ENCODE measurements around the gene CCL13.
A peak's percentile ranks its signal among the peaks of the same experiment; 100 is the strongest.

The CCL13 gene

GRCh38 chr17:34361478-34362061, 5.3 kb downstream of the CCL13 start:
- Histone ChIP-seq H3K4me3 (ENCODE audit: low read length) (no peak overlapping the region), H3K27ac (ENCODE audit: low read length) (no peak overlapping the region), H3K36me3 (ENCODE audit: control insufficient read depth, insufficient read depth, low read length) (no peaks in the 10 kb centered on the region), H3K4me1 (ENCODE audit: control insufficient read depth, insufficient read depth, low read length) (no peaks in the 10 kb centered on the region; the same call in 1 of the 2 replicates), H3K27me3 (ENCODE audit: control insufficient read depth, insufficient read depth, low read length) (no peaks in the 10 kb centered on the region), H3K9me3 (ENCODE audit: control insufficient read depth, insufficient read depth, low read length) (no peaks in the 10 kb centered on the region)
- peak; percentile 93 for DNase-seq (ENCODE audit: low read depth, low spot score)
- WGBS (ENCODE audit: insufficient coverage, insufficient read length): no CpG with 5 or more reads among the region's 8 CpGs

GRCh38 chr17:34363183-34363661, 6.9 kb downstream of the CCL13 start, which contains the start of gene CCL1:
TSS of gene CCL1 (minus strand) at chr17:34363233. CDS start at chr17:34363161, 72 bp downstream.
- no peaks in the 10 kb centered on the region for H3K27me3 ChIP-seq (ENCODE audit: control insufficient read depth, insufficient read depth, low read length)
- no peaks in the 10 kb centered on the region for H3K9me3 ChIP-seq (ENCODE audit: control insufficient read depth, insufficient read depth, low read length)
- H3K27ac ChIP-seq (ENCODE audit: low read length): no peak within 1 kb of the TSS
- H3K4me3 ChIP-seq (ENCODE audit: low read length): no peak within 1 kb of the TSS
- WGBS (ENCODE audit: insufficient coverage, insufficient read length): no CpG with 5 or more reads among the region's 5 CpGs
- no peaks in the 10 kb centered on the region for H3K36me3 ChIP-seq (ENCODE audit: control insufficient read depth, insufficient read depth, low read length)
- DNase-seq (ENCODE audit: low read depth, low spot score): no peak
- peaks cover 1% of the 10 kb centered on the region for H3K4me1 ChIP-seq (ENCODE audit: control insufficient read depth, insufficient read depth, low read length)

GRCh38 chr17:34364751-34365150, 8.5 kb downstream of the CCL13 start:
- no peaks in the 10 kb centered on the region for H3K9me3 ChIP-seq (ENCODE audit: control insufficient read depth, insufficient read depth, low read length)
- no peak overlapping the region for H3K27ac ChIP-seq (ENCODE audit: low read length)
- no peaks in the 10 kb centered on the region for H3K27me3 ChIP-seq (ENCODE audit: control insufficient read depth, insufficient read depth, low read length)
- H3K36me3 ChIP-seq (ENCODE audit: control insufficient read depth, insufficient read depth, low read length): no peaks in the 10 kb centered on the region
- peaks cover 2% of the 10 kb centered on the region for H3K4me1 ChIP-seq (ENCODE audit: control insufficient read depth, insufficient read depth, low read length)
- DNase-seq (ENCODE audit: low read depth, low spot score): no peak
- WGBS (ENCODE audit: insufficient coverage, insufficient read length): no CpG with 5 or more reads among the region's 2 CpGs
- H3K4me3 ChIP-seq (ENCODE audit: low read length): no peak overlapping the region

- H3K9me3 ChIP-seq (ENCODE audit: control insufficient read depth, insufficient read depth, low read length): no peaks in the 10 kb centered on the region
- H3K36me3 ChIP-seq (ENCODE audit: control insufficient read depth, insufficient read depth, low read length): no peaks in the 10 kb centered on the region
- no peak overlapping the region for H3K4me3 ChIP-seq (ENCODE audit: low read length)
- no CpG with 5 or more reads among the region's 2 CpGs for WGBS (ENCODE audit: insufficient coverage, insufficient read length)
- H3K27ac ChIP-seq (ENCODE audit: low read length): no peak overlapping the region
- H3K4me1 ChIP-seq (ENCODE audit: control insufficient read depth, insufficient read depth, low read length): peaks cover 3% of the 10 kb centered on the region
- no peak for DNase-seq (ENCODE audit: low read depth, low spot score)
- H3K27me3 ChIP-seq (ENCODE audit: control insufficient read depth, insufficient read depth, low read length): no peaks in the 10 kb centered on the region
These were observed 9.1 kb downstream of the CCL13 start for GRCh38 chr17:34365340-34365739.

- H3K36me3 ChIP-seq (ENCODE audit: control insufficient read depth, insufficient read depth, low read length): no peaks in the 10 kb centered on the region
- peaks cover 3% of the 10 kb centered on the region for H3K4me1 ChIP-seq (ENCODE audit: control insufficient read depth, insufficient read depth, low read length)
- H3K27me3 ChIP-seq (ENCODE audit: control insufficient read depth, insufficient read depth, low read length): no peaks in the 10 kb centered on the region
- no peak for DNase-seq (ENCODE audit: low read depth, low spot score)
- no peak overlapping the region for H3K4me3 ChIP-seq (ENCODE audit: low read length)
- no peaks in the 10 kb centered on the region for H3K9me3 ChIP-seq (ENCODE audit: control insufficient read depth, insufficient read depth, low read length)
- WGBS (ENCODE audit: insufficient coverage, insufficient read length): no CpG with 5 or more reads among the region's 1 CpG
- H3K27ac ChIP-seq (ENCODE audit: low read length): no peak overlapping the region
These were observed 9.7 kb downstream of the CCL13 start for GRCh38 chr17:34366010-34366409.

- WGBS (ENCODE audit: insufficient coverage, insufficient read length): no CpG with 5 or more reads among the region's 4 CpGs
- Histone ChIP-seq H3K4me3 (ENCODE audit: low read length) (no peak overlapping the region), H3K27me3 (ENCODE audit: control insufficient read depth, insufficient read depth, low read length) (no peaks in the 10 kb centered on the region), H3K36me3 (ENCODE audit: control insufficient read depth, insufficient read depth, low read length) (no peaks in the 10 kb centered on the region), H3K9me3 (ENCODE audit: control insufficient read depth, insufficient read depth, low read length) (no peaks in the 10 kb centered on the region), H3K27ac (ENCODE audit: low read length) (no peak overlapping the region), H3K4me1 (ENCODE audit: control insufficient read depth, insufficient read depth, low read length) (peaks cover 3% of the 10 kb centered on the region)
- no peak for DNase-seq (ENCODE audit: low read depth, low spot score)
These were observed 10.3 kb downstream of the CCL13 start for GRCh38 chr17:34366529-34367107.

GRCh38 chr17:34367486-34368195, 11.4 kb downstream of the CCL13 start:
- WGBS (ENCODE audit: insufficient coverage, insufficient read length): no CpG with 5 or more reads among the region's 9 CpGs
- H3K4me3 ChIP-seq (ENCODE audit: low read length): no peak overlapping the region
- peaks cover 3% of the 10 kb centered on the region for H3K4me1 ChIP-seq (ENCODE audit: control insufficient read depth, insufficient read depth, low read length)
- H3K9me3 ChIP-seq (ENCODE audit: control insufficient read depth, insufficient read depth, low read length): no peaks in the 10 kb centered on the region
- no peak overlapping the region for H3K27ac ChIP-seq (ENCODE audit: low read length)
- no peaks in the 10 kb centered on the region for H3K27me3 ChIP-seq (ENCODE audit: control insufficient read depth, insufficient read depth, low read length)
- H3K36me3 ChIP-seq (ENCODE audit: control insufficient read depth, insufficient read depth, low read length): no peaks in the 10 kb centered on the region
- DNase-seq (ENCODE audit: low read depth, low spot score): no peak

GRCh38 chr17:34368196-34368945, 12.1 kb downstream of the CCL13 start:
- H3K27ac ChIP-seq (ENCODE audit: low read length): no peak overlapping the region
- no peak for DNase-seq (ENCODE audit: low read depth, low spot score)
- H3K9me3 ChIP-seq (ENCODE audit: control insufficient read depth, insufficient read depth, low read length): no peaks in the 10 kb centered on the region
- no CpG with 5 or more reads among the region's 9 CpGs for WGBS (ENCODE audit: insufficient coverage, insufficient read length)
- no peaks in the 10 kb centered on the region for H3K36me3 ChIP-seq (ENCODE audit: control insufficient read depth, insufficient read depth, low read length)
- no peak overlapping the region for H3K4me3 ChIP-seq (ENCODE audit: low read length)
- no peaks in the 10 kb centered on the region for H3K27me3 ChIP-seq (ENCODE audit: control insufficient read depth, insufficient read depth, low read length)
- H3K4me1 ChIP-seq (ENCODE audit: control insufficient read depth, insufficient read depth, low read length): peaks cover 3% of the 10 kb centered on the region

GRCh38 chr17:34368946-34369500, 12.7 kb downstream of the CCL13 start:
- H3K4me3 ChIP-seq (ENCODE audit: low read length): no peak overlapping the region
- no peak for DNase-seq (ENCODE audit: low read depth, low spot score)
- no peaks in the 10 kb centered on the region for H3K27me3 ChIP-seq (ENCODE audit: control insufficient read depth, insufficient read depth, low read length)
- no CpG with 5 or more reads among the region's 4 CpGs for WGBS (ENCODE audit: insufficient coverage, insufficient read length)
- H3K9me3 ChIP-seq (ENCODE audit: control insufficient read depth, insufficient read depth, low read length): no peaks in the 10 kb centered on the region
- H3K4me1 ChIP-seq (ENCODE audit: control insufficient read depth, insufficient read depth, low read length): peaks cover 3% of the 10 kb centered on the region
- no peaks in the 10 kb centered on the region for H3K36me3 ChIP-seq (ENCODE audit: control insufficient read depth, insufficient read depth, low read length)
- H3K27ac ChIP-seq (ENCODE audit: low read length): no peak overlapping the region

GRCh38 chr17:34369571-34369970, 13.3 kb downstream of the CCL13 start:
- no peaks in the 10 kb centered on the region for H3K27me3 ChIP-seq (ENCODE audit: control insufficient read depth, insufficient read depth, low read length)
- no peak overlapping the region for H3K27ac ChIP-seq (ENCODE audit: low read length)
- no peaks in the 10 kb centered on the region for H3K9me3 ChIP-seq (ENCODE audit: control insufficient read depth, insufficient read depth, low read length)
- WGBS (ENCODE audit: insufficient coverage, insufficient read length): no CpG with 5 or more reads among the region's 3 CpGs
- H3K4me3 ChIP-seq (ENCODE audit: low read length): no peak overlapping the region
- H3K4me1 ChIP-seq (ENCODE audit: control insufficient read depth, insufficient read depth, low read length): peaks cover 3% of the 10 kb centered on the region
- no peaks in the 10 kb centered on the region for H3K36me3 ChIP-seq (ENCODE audit: control insufficient read depth, insufficient read depth, low read length)
- DNase-seq (ENCODE audit: low read depth, low spot score): no peak
